Endodermal cell (in vitro differentiated cells): Measurements from ENCODE around the gene ISYNA1. TPM values are rescaled to one million over a fixed set of nuclear protein-coding genes. Genes with fewer than 3 reads are reported as not detected.

Source experiments
- DNase-seq: peaks from one replicate; pipeline ENCODE4 v3.0.0-alpha.2; 2017
- H3K27ac ChIP-seq: 2 replicates; pipeline ENCODE4 v1.5.1; 2013; ENCODE audit warnings: mild to moderate bottlenecking, low read depth, low read length, moderate library complexity
- H3K27me3 ChIP-seq: 2 replicates; pipeline ENCODE4 v1.6.1; 2013; ENCODE audit warnings: mild to moderate bottlenecking, low read length, moderate library complexity; ENCODE audit not compliant: insufficient read depth, control insufficient read depth, poor library complexity, severe bottlenecking
- H3K36me3 ChIP-seq: 2 replicates; pipeline ENCODE4 v1.7.0; 2013; ENCODE audit warnings: mild to moderate bottlenecking, low read length, moderate library complexity; ENCODE audit not compliant: control insufficient read depth, insufficient read depth
- H3K4me1 ChIP-seq: one replicate; pipeline ENCODE4 v1.7.0; 2013; ENCODE audit warnings: low read length; ENCODE audit not compliant: control insufficient read depth, insufficient read depth
- H3K4me3 ChIP-seq: 2 replicates; pipeline ENCODE4 v1.5.1; 2013; ENCODE audit warnings: mild to moderate bottlenecking, low read length, moderate library complexity
- H3K9ac ChIP-seq: 2 replicates; pipeline ENCODE4 v1.6.1; 2013; ENCODE audit warnings: mild to moderate bottlenecking, low read length, moderate library complexity; ENCODE audit not compliant: poor library complexity, severe bottlenecking; ENCODE audit errors: extremely low read depth
- H3K9me3 ChIP-seq: 2 replicates; pipeline ENCODE4 v1.6.1; 2013; ENCODE audit warnings: mild to moderate bottlenecking, low read length, moderate library complexity; ENCODE audit not compliant: control insufficient read depth
- H3K27ac Mint-ChIP-seq: 2 replicates; pipeline ENCODE4 v1.8.0; 2020; ENCODE audit warnings: mixed read lengths
- H3K27me3 Mint-ChIP-seq: 2 replicates; pipeline ENCODE4 v1.8.0; 2021; ENCODE audit warnings: mild to moderate bottlenecking, mixed read lengths; ENCODE audit not compliant: insufficient read depth
- H3K36me3 Mint-ChIP-seq: 2 replicates; pipeline ENCODE4 v1.8.0; 2020; ENCODE audit warnings: low read depth, mixed read lengths
- H3K4me1 Mint-ChIP-seq: 2 replicates; pipeline ENCODE4 v1.8.0; 2020; ENCODE audit warnings: mixed read lengths
- H3K4me3 Mint-ChIP-seq: 2 replicates; pipeline ENCODE4 v1.8.0; 2020; ENCODE audit warnings: mild to moderate bottlenecking, moderate library complexity, mixed read lengths
- H3K9me3 Mint-ChIP-seq: 2 replicates; pipeline ENCODE4 v1.8.0; 2020; ENCODE audit warnings: mild to moderate bottlenecking, mixed read lengths
- CTCF ChIP-seq: fragments of 200-600 bp; sonication (generic); conservative IDR thresholded peaks from 2 replicates; pipeline ENCODE4 v1.5.0; 2021; ENCODE audit warnings: antibody characterized with exemption, mild to moderate bottlenecking
- WGBS, 2 experiments: methylation state at CpG; one replicate each; pipeline versions ENCODE4 v1.1.5 to v1.1.7; 2013; ENCODE audit warnings: missing lambda C conversion rate in 2 of 2, mixed read lengths in 1 of 2; ENCODE audit not compliant: insufficient coverage in 1 of 2, insufficient read length in 1 of 2; 5-methylcytosine and 5-hydroxymethylcytosine counted together
- total RNA-seq, 2 donors: library from RNA; stranded (reverse); fragmentation: NEBNext Ultra II Directional in 1 of 2; extraction: Animal tissue kit (Norgen Biotek cat#: 25700) in 1 of 2; gene quantifications; 2 replicates in 1 of 2; 3 replicates in 1 of 2; pipeline ENCODE4 v1.2.1, GENCODE V29; 2021

The ISYNA1 gene
- total RNA-seq, 2 donors from 2014 or later = 156 to 212 TPM

- Mint-ChIP-seq H3K27ac (peak overlapping the region; percentile 55), H3K36me3 (peaks cover 4% of the 10 kb centered on the region), H3K4me1 (no peaks in the 10 kb centered on the region), H3K4me3 (no peak overlapping the region), H3K27me3 (no peaks in the 10 kb centered on the region), H3K9me3 (peaks cover 1% of the 10 kb centered on the region)
- no peak for DNase-seq
- no peaks in the 10 kb centered on the region for H3K27me3 ChIP-seq
- H3K27ac ChIP-seq = no peak overlapping the region
- H3K4me1 ChIP-seq = no peaks in the 10 kb centered on the region
- peaks cover 7% of the 10 kb centered on the region for H3K9me3 ChIP-seq
- no peak overlapping the region for H3K9ac ChIP-seq
- TF ChIP-seq CTCF = no peak
- H3K4me3 ChIP-seq = no peak overlapping the region
- 89 to 91% methylated on average over 12 to 17 of the region's 17 CpGs for WGBS, 2 experiments
- no peaks in the 10 kb centered on the region for H3K36me3 ChIP-seq
Measured at GRCh38 chr19:18478545-18479311, 40.8 kb upstream of the ISYNA1 start.

- H3K4me3 Mint-ChIP-seq = no peak overlapping the region
- TF ChIP-seq CTCF = no peak
- H3K27ac Mint-ChIP-seq = no peak overlapping the region
- Histone ChIP-seq H3K36me3 (no peaks in the 10 kb centered on the region), H3K4me3 (no peak overlapping the region), H3K9ac (no peak overlapping the region), H3K4me1 (no peaks in the 10 kb centered on the region), H3K27me3 (no peaks in the 10 kb centered on the region), H3K27ac (no peak overlapping the region), H3K9me3 (peaks cover 7% of the 10 kb centered on the region)
- H3K4me1 Mint-ChIP-seq = no peaks in the 10 kb centered on the region
- WGBS, 2 experiments = 86% methylated on average over 6 to 8 of the region's 8 CpGs
- no peaks in the 10 kb centered on the region for H3K27me3 Mint-ChIP-seq
- H3K9me3 Mint-ChIP-seq = peaks cover 1% of the 10 kb centered on the region
- peaks cover 3% of the 10 kb centered on the region for H3K36me3 Mint-ChIP-seq
- no peak for DNase-seq
Measured at GRCh38 chr19:18477974-18478373, 40.0 kb upstream of the ISYNA1 start.

- Mint-ChIP-seq H3K4me1 (no peaks in the 10 kb centered on the region), H3K27ac (no peak overlapping the region), H3K9me3 (no peaks in the 10 kb centered on the region), H3K27me3 (no peaks in the 10 kb centered on the region), H3K4me3 (no peak overlapping the region), H3K36me3 (peaks cover 3% of the 10 kb centered on the region)
- H3K4me1 ChIP-seq = no peaks in the 10 kb centered on the region
- H3K36me3 ChIP-seq = no peaks in the 10 kb centered on the region
- peaks cover 7% of the 10 kb centered on the region for H3K9me3 ChIP-seq
- no peaks in the 10 kb centered on the region for H3K27me3 ChIP-seq
- H3K27ac ChIP-seq = peak overlapping the region; percentile 44
- no peak overlapping the region for H3K4me3 ChIP-seq
- peak; percentile 56 for TF ChIP-seq CTCF
- no peak overlapping the region for H3K9ac ChIP-seq
- no peak for DNase-seq
- 87 to 89% methylated on average over 22 to 24 of the region's 24 CpGs for WGBS, 2 experiments
Measured at GRCh38 chr19:18477042-18477779, 39.3 kb upstream of the ISYNA1 start.
